ENCODE measurements around the gene GNAO1.

Gene GNAO1

DNA sequence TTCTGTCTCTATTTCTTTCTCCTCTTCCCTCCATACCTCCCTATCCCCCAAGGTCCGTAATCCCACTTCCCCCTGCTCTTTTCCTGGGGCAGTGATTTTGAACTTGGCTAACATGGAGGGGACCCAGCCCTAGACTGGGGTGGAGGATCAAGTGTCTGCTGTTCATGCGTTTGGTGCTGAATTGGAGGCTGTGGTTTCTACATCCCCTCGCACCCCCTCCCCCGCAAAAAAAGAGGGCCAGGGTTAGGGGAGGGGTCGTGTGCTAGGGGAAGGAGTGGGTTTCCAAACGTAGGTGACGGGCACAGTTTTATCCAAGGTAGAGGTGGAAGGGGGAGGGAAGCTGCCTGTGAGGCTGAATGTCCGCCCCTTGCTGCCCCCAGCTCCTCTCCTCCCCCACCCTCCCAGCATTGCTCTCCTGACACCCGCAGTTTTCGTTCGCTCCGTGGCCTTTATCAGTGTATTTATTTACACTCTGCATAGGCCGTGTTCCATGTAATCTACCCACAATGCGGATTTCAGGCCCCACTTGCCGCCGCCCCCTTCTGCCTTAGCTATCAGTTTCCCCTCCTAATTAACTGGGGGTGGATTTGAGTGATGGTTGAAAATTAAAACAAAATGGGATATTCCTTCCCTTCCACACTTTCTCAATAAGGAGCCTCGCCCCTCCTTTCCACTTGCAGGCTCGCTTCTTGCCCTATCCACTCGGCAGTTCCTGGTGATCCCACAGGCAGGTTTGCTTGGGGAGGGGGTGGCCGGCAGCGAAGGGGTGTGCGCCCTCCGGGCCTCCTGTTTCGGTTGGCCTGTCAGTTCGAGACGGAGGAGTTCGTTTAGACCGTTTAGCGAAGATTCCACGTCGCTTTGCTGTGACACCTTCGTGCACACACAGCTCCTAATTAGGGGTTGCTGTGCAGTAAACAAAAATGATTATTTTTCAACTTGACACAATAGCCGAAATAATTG lies 2.0 kb downstream of the GNAO1 start:
- Mint-ChIP-seq H3K9me3 (no peaks in the 10 kb centered on the region), H3K27ac (peak overlapping the region in 1 of 2 donors; percentile 79), H3K4me1 (peaks cover 38% of the 10 kb centered on the region), H3K27me3 (peaks cover 84% of the 10 kb centered on the region), H3K4me3 (peak overlapping the region; percentile 77 to 88)
- ATAC-seq = no peak
- DNase-seq = no peak

DNA sequence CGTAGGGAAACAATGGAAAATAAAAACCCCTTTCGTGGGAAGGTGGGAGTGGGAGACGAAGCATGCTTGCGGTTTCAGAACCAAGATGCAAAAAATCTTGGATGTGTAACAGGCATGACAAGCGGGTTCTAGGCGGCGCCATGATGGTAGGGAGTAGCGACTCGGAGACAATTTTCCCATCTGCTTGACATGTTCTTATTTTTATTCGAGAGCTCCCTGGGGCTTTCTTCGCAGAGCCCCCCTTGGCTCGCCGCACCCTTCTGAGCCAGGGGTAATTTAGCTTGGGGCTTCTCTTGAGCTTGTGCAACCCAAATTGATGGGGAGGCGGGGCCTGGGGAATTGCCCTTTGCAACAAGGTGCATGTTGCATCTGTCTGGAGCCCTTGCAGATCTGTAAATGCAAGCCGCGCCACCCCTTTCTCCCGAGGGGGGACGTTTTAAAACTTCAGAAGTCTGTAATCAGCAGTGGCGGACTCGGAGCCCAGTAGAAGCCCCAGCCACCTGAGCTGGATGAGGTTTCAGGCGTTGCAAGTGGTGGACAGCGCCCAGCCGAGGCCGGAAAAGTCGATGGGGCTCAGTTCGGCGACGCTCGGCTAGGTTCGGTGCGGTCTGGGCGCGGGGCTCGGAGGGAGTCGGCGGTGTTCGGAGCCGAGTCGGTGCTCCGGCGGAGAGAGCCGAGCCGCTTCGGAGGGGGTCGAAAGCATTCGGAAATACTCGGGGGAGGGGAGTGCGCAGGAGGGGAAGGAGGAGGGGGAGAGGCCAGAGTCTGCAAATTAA lies 2.9 kb downstream of the GNAO1 start:
- Mint-ChIP-seq H3K4me1 (peaks cover 38% of the 10 kb centered on the region), H3K27ac (no peak overlapping the region), H3K9me3 (no peaks in the 10 kb centered on the region), H3K4me3 (peak overlapping the region; percentile 77 to 88), H3K27me3 (peaks cover 78% of the 10 kb centered on the region)
- DNase-seq (peak; percentile 82 to 85), ATAC-seq (peak; percentile 63)

DNA sequence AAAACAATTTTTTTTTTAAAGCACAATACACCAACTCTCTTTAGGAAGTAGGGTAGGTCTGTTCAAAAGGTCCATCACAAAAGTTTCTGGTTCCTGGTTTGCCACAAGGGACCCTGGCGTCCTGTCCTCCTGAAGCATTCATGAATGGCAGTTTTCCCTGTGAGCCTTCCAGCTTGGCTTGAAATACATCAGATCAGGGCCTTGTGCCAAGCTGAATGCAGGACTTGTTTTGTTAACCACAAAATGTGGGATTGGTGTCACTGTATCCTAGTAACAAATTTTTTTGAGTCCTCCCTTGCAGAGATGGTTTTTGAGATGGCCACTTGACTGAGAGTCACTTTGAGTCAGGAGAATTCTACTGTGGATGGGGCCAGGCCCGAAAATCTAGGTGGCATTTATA lies 3.9 kb downstream of the GNAO1 start:
- no peak for DNase-seq
- H3K4me3 Mint-ChIP-seq = no peak overlapping the region
- no peaks in the 10 kb centered on the region for H3K9me3 Mint-ChIP-seq
- H3K27me3 Mint-ChIP-seq = peaks cover 67% of the 10 kb centered on the region
- ATAC-seq = no peak
- H3K4me1 Mint-ChIP-seq = peaks cover 35% of the 10 kb centered on the region
- H3K27ac Mint-ChIP-seq = no peak overlapping the region

DNA sequence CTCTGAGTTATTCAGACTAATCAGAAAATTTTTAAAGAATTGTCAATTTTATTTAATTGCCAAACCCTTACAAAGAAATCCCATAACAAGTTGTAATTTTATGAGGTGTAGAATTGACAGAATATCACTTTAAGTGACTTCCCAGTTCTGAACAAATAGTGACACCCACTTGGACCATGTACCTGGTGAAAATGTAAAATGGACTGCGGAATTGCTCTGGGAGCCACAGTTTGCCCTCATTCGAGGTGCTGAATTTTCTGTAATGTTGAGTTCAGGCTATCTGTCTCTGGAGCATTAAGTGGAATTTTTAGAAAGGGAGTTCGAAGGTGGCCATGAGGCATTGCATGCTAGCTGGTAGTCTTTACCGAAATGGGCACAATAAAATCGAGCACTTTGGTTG lies 5.1 kb downstream of the GNAO1 start:
- Mint-ChIP-seq H3K4me1 (peaks cover 29% of the 10 kb centered on the region), H3K27me3 (peaks cover 59% of the 10 kb centered on the region)

DNA sequence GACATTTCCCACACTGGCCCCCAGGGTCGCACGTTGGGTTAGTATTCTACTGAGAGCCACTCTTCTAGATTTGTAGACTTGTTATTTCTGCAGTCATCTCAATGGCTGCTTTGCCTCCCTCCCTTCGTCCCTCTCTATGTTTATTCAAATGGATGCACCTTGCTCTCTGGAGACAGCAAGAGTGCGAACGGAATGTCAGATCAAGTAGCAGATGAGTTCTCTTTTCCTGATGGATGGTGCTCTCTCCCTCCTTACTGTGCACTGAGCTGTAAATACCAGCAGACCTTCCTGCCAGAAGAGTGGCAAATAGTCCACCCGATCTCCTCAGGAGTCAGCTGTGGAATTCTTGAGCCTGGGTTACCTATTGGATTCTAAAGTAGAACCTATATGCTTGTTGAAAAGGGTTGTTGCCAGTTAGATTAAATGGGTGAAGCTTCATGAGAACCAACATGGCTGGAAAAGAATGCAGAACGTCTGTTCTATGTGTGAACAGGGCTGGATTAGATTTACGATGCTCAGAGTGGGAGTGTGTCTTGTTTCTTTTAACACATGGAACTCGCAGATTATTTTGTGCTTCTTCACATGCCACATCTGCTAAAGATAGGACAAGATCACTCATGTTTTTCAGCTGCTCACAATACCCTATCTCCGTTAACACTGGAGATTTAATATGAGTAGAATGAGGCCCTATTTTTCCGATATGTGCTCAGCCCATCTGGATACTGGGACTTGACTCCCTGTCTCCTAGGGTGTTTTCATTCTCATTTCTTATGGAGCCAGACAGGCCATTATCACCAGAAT lies 6.1 kb downstream of the GNAO1 start:
- ATAC-seq (no peak), DNase-seq (no peak)
- peaks cover 49% of the 10 kb centered on the region for H3K27me3 Mint-ChIP-seq
- H3K27ac Mint-ChIP-seq = peak overlapping the region; percentile 99
- H3K4me3 Mint-ChIP-seq = peak overlapping the region; percentile 55 to 74
- no peaks in the 10 kb centered on the region for H3K9me3 Mint-ChIP-seq
- H3K4me1 Mint-ChIP-seq = peaks cover 28% of the 10 kb centered on the region

More for the DNA sequence above, 5.1 kb downstream of the GNAO1 start:
- no peaks in the 10 kb centered on the region for H3K9me3 Mint-ChIP-seq
- no peak overlapping the region for H3K27ac Mint-ChIP-seq
- H3K4me3 Mint-ChIP-seq = no peak overlapping the region
- DNase-seq = no peak
- no peak for ATAC-seq

DNA sequence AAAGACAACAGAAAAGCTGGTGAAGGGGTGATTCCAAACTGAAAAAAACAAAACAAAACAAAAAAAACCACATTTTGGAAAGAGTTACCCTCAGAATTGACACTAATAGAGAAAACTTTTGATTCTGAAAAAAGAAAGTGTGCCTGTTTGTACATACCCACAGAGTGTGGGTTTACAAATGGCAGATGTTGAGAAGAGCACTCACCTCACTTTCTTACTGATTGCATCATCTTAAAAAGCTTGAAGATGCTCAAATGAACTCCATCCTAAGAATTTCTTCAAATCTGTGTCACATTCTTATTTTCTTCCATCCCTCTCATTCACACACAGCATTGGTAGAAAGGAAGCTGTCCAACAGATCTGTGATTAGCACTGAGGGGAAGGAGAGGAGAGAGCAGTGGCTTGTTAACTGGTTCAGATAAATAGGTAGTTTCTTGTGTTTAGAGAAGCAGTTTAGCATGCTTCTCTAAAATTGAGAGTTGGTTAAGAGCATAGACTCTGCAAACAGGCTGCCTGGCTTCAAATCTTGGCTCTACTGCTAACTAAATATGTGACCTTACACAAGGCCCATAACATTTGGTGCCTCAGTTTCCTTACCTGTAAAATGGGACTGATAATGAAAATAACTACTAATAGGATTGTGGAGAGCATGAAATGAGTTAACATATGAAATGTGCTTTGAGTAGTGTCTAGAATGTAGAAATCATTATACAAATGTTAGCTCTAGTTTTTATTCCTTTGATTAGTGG lies 6.9 kb downstream of the GNAO1 start:
- H3K9me3 Mint-ChIP-seq = no peaks in the 10 kb centered on the region
- peaks cover 21% of the 10 kb centered on the region for H3K4me1 Mint-ChIP-seq
- H3K27ac Mint-ChIP-seq = peak overlapping the region; percentile 99
- ATAC-seq (peak; percentile 69), DNase-seq (peak in 1 of 2 donors; percentile 46)
- H3K27me3 Mint-ChIP-seq = peaks cover 41% of the 10 kb centered on the region
- peak overlapping the region; percentile 55 to 74 for H3K4me3 Mint-ChIP-seq

DNA sequence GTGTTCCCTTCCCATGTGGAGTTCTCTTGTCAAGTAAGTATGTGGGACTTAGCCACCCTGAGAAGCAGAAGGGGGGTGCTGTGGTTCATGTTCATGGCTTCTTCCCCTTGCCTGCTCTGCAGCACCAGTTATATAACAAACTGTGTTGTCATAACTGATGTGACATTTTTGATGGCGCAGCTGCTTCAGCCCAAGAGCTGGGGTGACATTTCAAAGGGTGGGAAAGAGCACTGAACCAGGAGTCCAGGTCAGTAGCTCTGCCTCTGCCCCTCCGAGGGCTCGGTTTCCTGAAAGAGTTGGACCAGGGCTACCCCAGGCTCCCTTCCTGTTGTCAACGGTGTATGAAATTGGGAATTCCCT lies 7.4 kb downstream of the GNAO1 start:
- Mint-ChIP-seq H3K9me3 (no peaks in the 10 kb centered on the region), H3K27me3 (peaks cover 35% of the 10 kb centered on the region), H3K27ac (peak overlapping the region; percentile 99), H3K4me1 (peaks cover 15% of the 10 kb centered on the region), H3K4me3 (peak overlapping the region; percentile 55 to 74)
- DNase-seq = peak; percentile 37 to 43
- peak; percentile 3 for ATAC-seq

DNA sequence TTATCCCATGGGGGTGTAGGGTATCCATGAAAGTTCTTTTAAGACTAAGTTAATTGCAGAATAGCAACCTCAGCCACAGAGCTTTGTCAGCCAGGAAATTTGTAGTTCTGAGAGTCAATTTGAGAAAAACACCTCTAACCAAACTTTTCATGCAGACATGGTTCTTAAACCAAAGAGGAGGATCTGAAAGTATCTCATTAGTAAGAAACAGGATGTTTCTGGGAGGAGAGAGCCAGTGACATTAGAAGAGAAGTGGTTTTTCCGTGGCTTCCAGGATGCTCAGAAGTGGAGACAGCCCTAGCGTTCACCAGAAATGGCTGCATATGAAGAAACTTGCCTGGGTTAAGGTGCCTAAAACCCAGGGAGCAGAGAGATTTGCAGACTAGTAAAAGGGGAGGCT lies 7.9 kb downstream of the GNAO1 start:
- ATAC-seq = peak; percentile 80
- Mint-ChIP-seq H3K27ac (peak overlapping the region; percentile 99), H3K4me3 (peak overlapping the region; percentile 55 to 74), H3K4me1 (peaks cover 11% of the 10 kb centered on the region), H3K27me3 (peaks cover 31% of the 10 kb centered on the region), H3K9me3 (no peaks in the 10 kb centered on the region)
- DNase-seq = peak; percentile 49 to 66

DNA sequence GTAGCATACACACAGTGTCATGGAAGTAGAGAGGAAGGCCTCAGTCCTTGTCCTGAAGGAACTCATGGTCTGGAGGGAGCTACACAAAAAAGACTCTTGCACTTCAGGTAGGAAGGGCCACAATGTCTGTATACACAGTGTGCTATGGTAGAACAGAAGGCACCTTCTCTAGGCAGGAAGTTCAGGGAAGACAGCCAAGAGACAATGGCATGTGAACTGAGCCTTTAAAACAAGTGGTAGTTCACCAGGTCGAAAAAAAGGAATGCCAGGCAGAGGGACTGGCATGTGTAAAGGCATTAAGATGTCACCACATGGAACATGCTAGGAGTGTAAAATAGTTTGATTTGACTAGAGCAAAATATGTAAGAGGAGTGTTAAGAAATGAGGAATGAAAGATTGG lies 9.7 kb downstream of the GNAO1 start:
- Mint-ChIP-seq H3K27ac (no peak overlapping the region), H3K27me3 (peaks cover 26% of the 10 kb centered on the region), H3K9me3 (no peaks in the 10 kb centered on the region), H3K4me3 (no peak overlapping the region), H3K4me1 (no peaks in the 10 kb centered on the region)
- DNase-seq (no peak), ATAC-seq (no peak)

DNA sequence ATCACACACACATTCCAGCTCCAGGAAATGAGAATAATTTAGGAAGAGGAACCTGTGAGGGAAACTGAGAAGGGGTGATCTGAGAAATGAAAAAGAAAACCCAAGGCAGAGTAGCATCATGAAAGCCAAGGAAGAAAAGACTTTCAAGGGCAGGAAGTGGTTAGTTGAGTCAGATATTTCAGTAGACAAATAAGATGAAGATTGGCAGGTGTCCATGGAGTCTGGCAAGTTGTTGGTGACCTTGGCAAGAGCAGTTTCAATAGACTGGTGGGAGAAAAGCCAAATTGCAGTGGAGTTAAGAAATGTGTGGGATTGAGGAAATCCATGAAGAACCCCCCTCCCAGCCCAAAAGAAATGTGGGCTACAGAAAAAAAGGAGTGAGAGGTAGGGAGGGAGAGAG lies 10.7 kb downstream of the GNAO1 start:
- peak; percentile 57 for ATAC-seq
- no peak overlapping the region for H3K4me3 Mint-ChIP-seq
- DNase-seq = peak; percentile 43 to 49
- H3K4me1 Mint-ChIP-seq = no peaks in the 10 kb centered on the region
- no peaks in the 10 kb centered on the region for H3K9me3 Mint-ChIP-seq
- no peak overlapping the region for H3K27ac Mint-ChIP-seq
- H3K27me3 Mint-ChIP-seq = peaks cover 16% of the 10 kb centered on the region

DNA sequence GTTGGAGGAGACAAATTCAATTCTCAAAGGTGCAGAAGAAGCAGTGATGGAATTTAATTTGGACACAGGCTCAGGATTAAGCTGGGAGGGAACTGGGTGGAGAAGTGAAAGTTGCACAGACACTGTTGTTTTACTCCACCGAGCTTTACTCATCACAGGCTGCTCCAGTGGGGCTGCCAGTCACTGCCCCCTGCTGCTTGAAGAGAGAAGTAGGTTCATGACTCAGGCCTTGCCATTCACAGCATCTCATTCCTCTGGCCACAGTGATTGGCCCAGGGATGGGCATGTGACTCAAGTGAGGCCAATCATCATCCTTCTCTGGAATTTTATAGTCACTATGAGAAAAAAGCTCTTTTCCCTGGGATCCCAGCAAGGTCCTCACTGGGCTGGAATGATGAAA lies 11.8 kb downstream of the GNAO1 start:
- Mint-ChIP-seq H3K4me1 (no peaks in the 10 kb centered on the region), H3K27ac (no peak overlapping the region), H3K9me3 (no peaks in the 10 kb centered on the region), H3K4me3 (no peak overlapping the region), H3K27me3 (peaks cover 11% of the 10 kb centered on the region)
- DNase-seq = peak; percentile 57 to 72
- ATAC-seq = peak; percentile 79

DNA sequence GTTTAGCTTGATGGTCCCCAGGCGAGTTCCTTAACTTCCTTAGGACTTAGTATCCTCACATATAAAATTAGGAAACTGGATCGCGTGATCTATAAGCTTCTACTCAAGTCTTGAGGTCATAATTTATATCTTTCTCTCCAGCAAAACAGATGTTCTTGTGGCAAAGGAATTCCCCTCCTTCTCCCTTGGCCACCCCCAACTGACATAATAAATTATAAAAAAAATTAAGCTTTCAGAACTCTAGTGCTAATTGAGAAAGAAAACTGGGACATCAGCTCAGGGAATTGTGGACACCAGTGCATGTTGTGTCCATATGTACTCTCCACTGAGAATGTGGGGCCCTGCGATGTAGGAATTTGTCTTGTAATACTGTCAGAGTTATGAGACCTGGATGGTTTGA lies 13.5 kb downstream of the GNAO1 start:
- peaks cover 25% of the 10 kb centered on the region for H3K27me3 Mint-ChIP-seq
- no peaks in the 10 kb centered on the region for H3K4me1 Mint-ChIP-seq
- DNase-seq (no peak), ATAC-seq (no peak)
- H3K9me3 Mint-ChIP-seq = no peaks in the 10 kb centered on the region
- no peak overlapping the region for H3K4me3 Mint-ChIP-seq
- no peak overlapping the region for H3K27ac Mint-ChIP-seq

DNA sequence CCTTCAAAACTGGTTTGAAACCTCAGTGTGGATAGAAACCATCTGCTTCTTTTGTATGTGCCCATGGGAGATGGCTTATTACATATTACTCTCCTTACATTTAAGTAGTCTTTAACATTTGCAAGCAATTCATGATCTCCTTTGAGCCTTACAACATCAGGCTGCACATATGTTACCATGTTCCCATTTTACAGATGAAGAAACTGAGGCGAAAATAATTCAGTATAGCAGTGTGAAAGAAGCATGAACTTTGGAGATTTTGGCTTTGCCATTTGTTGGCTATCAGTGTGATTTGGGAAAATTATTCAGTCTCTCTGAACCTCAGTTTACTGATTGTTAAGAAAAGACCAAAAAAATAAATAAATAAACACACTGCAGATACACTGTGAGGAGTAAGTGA lies 15.7 kb downstream of the GNAO1 start:
- no peaks in the 10 kb centered on the region for H3K9me3 Mint-ChIP-seq
- H3K4me3 Mint-ChIP-seq = no peak overlapping the region
- peaks cover 42% of the 10 kb centered on the region for H3K27me3 Mint-ChIP-seq
- no peaks in the 10 kb centered on the region for H3K4me1 Mint-ChIP-seq
- H3K27ac Mint-ChIP-seq = no peak overlapping the region
- DNase-seq = no peak
- ATAC-seq = no peak

DNA sequence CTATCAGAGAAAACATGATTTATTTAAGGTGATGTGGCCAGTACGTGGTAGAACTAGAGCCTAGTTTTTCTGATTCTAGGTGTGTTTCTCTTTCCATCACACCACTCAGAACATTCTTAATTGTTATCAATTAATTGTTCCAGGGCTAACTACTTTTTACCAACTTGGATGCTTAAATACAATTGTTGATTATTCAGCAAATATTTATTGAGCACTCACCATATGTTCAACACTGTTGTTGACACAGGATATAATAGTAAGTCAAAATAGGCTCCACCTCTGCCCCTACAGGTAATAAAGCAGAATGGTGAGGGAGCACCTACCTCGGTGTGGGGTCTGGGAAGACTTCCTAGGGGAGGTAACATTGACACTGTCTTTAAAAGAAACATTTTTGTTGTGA lies 16.1 kb downstream of the GNAO1 start:
- Mint-ChIP-seq H3K4me1 (no peaks in the 10 kb centered on the region), H3K27me3 (peaks cover 46% of the 10 kb centered on the region), H3K9me3 (no peaks in the 10 kb centered on the region)

More for the DNA sequence above, 16.1 kb downstream of the GNAO1 start:
- H3K27ac Mint-ChIP-seq = no peak overlapping the region
- DNase-seq = no peak
- ATAC-seq = no peak
- H3K4me3 Mint-ChIP-seq = no peak overlapping the region
